GM06990 (cell line): ENCODE measurements around the gene EPS15.

Experiments used
- DNase-seq: peaks from one replicate; pipeline ENCODE4 v3.0.0-alpha.2; 2011; ENCODE audit not compliant: insufficient read length; ENCODE audit errors: extremely low read depth
- H3K27me3 ChIP-seq: replicated peaks from 2 replicates; pipeline ENCODE4 v1.6.0; 2011; ENCODE audit warnings: low read length; ENCODE audit not compliant: control insufficient read depth, insufficient read depth
- H3K36me3 ChIP-seq: 2 replicates; pipeline ENCODE4 v1.5.1; 2011; ENCODE audit warnings: low read length; ENCODE audit not compliant: control insufficient read depth, insufficient read depth
- H3K4me3 ChIP-seq: replicated peaks from 2 replicates; pipeline ENCODE4 v1.5.1; 2011; ENCODE audit warnings: low read depth, mild to moderate bottlenecking, control low read depth, low read length
- CTCF ChIP-seq: IDR thresholded peaks from 2 replicates; pipeline ENCODE4 v1.5.1; 2011; ENCODE audit warnings: low read length, control low read depth, mild to moderate bottlenecking, inconsistent platforms; ENCODE audit not compliant: insufficient read depth, poor library complexity, severe bottlenecking

The EPS15 gene

GRCh38 chr1:51340380-51340779 lies 178.7 kb downstream of the EPS15 start:
- no peak for DNase-seq
- Histone ChIP-seq H3K36me3 (no peaks in the 10 kb centered on the region), H3K4me3 (no peak overlapping the region), H3K27me3 (peaks cover 1% of the 10 kb centered on the region)
- no peak for TF ChIP-seq CTCF

- no peak overlapping the region for H3K4me3 ChIP-seq
- DNase-seq: no peak
Measured at GRCh38 chr1:51336711-51337110, 182.4 kb downstream of the EPS15 start.

GRCh38 chr1:51336004-51336403 lies 183.1 kb downstream of the EPS15 start:
- TF ChIP-seq CTCF: no peak
- DNase-seq: no peak
- Histone ChIP-seq H3K4me3 (no peak overlapping the region), H3K27me3 (no peaks in the 10 kb centered on the region), H3K36me3 (no peaks in the 10 kb centered on the region)

More at GRCh38 chr1:51336711-51337110, 182.4 kb downstream of the EPS15 start:
- no peak for TF ChIP-seq CTCF
- H3K36me3 ChIP-seq: no peaks in the 10 kb centered on the region
- H3K27me3 ChIP-seq: no peaks in the 10 kb centered on the region

- Histone ChIP-seq H3K4me3 (no peak overlapping the region), H3K27me3 (no peaks in the 10 kb centered on the region; the same call in 1 of the 2 replicates), H3K36me3 (no peaks in the 10 kb centered on the region)
- TF ChIP-seq CTCF: no peak
- no peak for DNase-seq
Measured at GRCh38 chr1:51331206-51332100, 187.6 kb downstream of the EPS15 start.

- no peak for TF ChIP-seq CTCF
- H3K4me3 ChIP-seq: peak within 1 kb of the TSS; percentile 53
- H3K27me3 ChIP-seq: no peaks in the 10 kb centered on the region; the same call in 1 of the 2 replicates
- no peak for DNase-seq
- H3K36me3 ChIP-seq: no peaks in the 10 kb centered on the region
Measured at GRCh38 chr1:51330331-51331201, 188.5 kb downstream of the EPS15 start, which contains the start of gene TTC39A. Gene TTC39A, minus strand, starts transcription at chr1:51330562. Its CDS starts 85 bp downstream, at chr1:51330477.
